GM19238 (cell line): ENCODE data around the gene GFOD2.

Experiments used
- DNase-seq: peaks from one replicate; pipeline ENCODE4 v3.0.0; 2011; ENCODE audit warnings: low spot score; ENCODE audit not compliant: insufficient read length

The GFOD2 gene

GRCh38 chr16:67647111-67647651, 71.9 kb downstream of the GFOD2 start:
- DNase-seq: no peak

- no peak for DNase-seq
These were observed 73.6 kb downstream of the GFOD2 start for GRCh38 chr16:67645397-67646121.

- no peak for DNase-seq
These were observed 75.1 kb downstream of the GFOD2 start for GRCh38 chr16:67644038-67644437.

- no peak for DNase-seq
These were observed 77.1 kb downstream of the GFOD2 start for GRCh38 chr16:67641779-67642708.

GRCh38 chr16:67637625-67638024, 81.5 kb downstream of the GFOD2 start:
- no peak for DNase-seq

GRCh38 chr16:67636713-67637112, 82.4 kb downstream of the GFOD2 start:
- no peak for DNase-seq

- no peak for DNase-seq
These were observed 86.5 kb downstream of the GFOD2 start for GRCh38 chr16:67632415-67633172.

- no peak for DNase-seq
These were observed 90.9 kb downstream of the GFOD2 start for GRCh38 chr16:67628216-67628615.
